ENCODE results near the gene FAM149A.
A peak's percentile ranks its signal among the peaks of the same experiment; 100 is the strongest.

Gene FAM149A

GRCh38 chr4:186169945-186170802 is 65.7 kb downstream of the FAM149A start:
- H3K27me3 ChIP-seq (ENCODE audit: control insufficient read depth, insufficient read depth, low read length, poor library complexity, severe bottlenecking): no peaks in the 10 kb centered on the region
- H3K4me3 ChIP-seq (ENCODE audit: insufficient read depth, low read depth, low read length): no peak overlapping the region
- H3K27ac ChIP-seq (ENCODE audit: insufficient read depth, low read depth, low read length, poor library complexity, severe bottlenecking): no peak overlapping the region
- no peaks in the 10 kb centered on the region for H3K9me3 ChIP-seq (ENCODE audit: control insufficient read depth, low read length)
- no peaks in the 10 kb centered on the region for H3K4me1 ChIP-seq (ENCODE audit: control insufficient read depth, insufficient read depth, low read length)
- no peaks in the 10 kb centered on the region for H3K36me3 ChIP-seq (ENCODE audit: control insufficient read depth, insufficient read depth, low read length)
- WGBS, 2 experiments: 92 to 93% methylated on average over 16 of the region's 16 CpGs

- no peak overlapping the region for H3K4me3 ChIP-seq (ENCODE audit: insufficient read depth, low read depth, low read length)
- 87 to 89% methylated on average over 13 of the region's 13 CpGs for WGBS, 2 experiments
- no peaks in the 10 kb centered on the region for H3K27me3 ChIP-seq (ENCODE audit: control insufficient read depth, insufficient read depth, low read length, poor library complexity, severe bottlenecking)
- H3K9me3 ChIP-seq (ENCODE audit: control insufficient read depth, low read length): no peaks in the 10 kb centered on the region
- no peaks in the 10 kb centered on the region for H3K36me3 ChIP-seq (ENCODE audit: control insufficient read depth, insufficient read depth, low read length)
- H3K4me1 ChIP-seq (ENCODE audit: control insufficient read depth, insufficient read depth, low read length): no peaks in the 10 kb centered on the region
- H3K27ac ChIP-seq (ENCODE audit: insufficient read depth, low read depth, low read length, poor library complexity, severe bottlenecking): no peak overlapping the region
Measured at GRCh38 chr4:186170966-186171365, 66.5 kb downstream of the FAM149A start.

- WGBS, 2 experiments: 78 to 87% methylated on average over 7 to 8 of the region's 8 CpGs
- no peaks in the 10 kb centered on the region for H3K4me1 ChIP-seq (ENCODE audit: control insufficient read depth, insufficient read depth, low read length)
- H3K36me3 ChIP-seq (ENCODE audit: control insufficient read depth, insufficient read depth, low read length): no peaks in the 10 kb centered on the region
- H3K9me3 ChIP-seq (ENCODE audit: control insufficient read depth, low read length): no peaks in the 10 kb centered on the region
- H3K27ac ChIP-seq (ENCODE audit: insufficient read depth, low read depth, low read length, poor library complexity, severe bottlenecking): no peak overlapping the region
- no peak overlapping the region for H3K4me3 ChIP-seq (ENCODE audit: insufficient read depth, low read depth, low read length)
- no peaks in the 10 kb centered on the region for H3K27me3 ChIP-seq (ENCODE audit: control insufficient read depth, insufficient read depth, low read length, poor library complexity, severe bottlenecking)
Measured at GRCh38 chr4:186172546-186172945, 68.0 kb downstream of the FAM149A start.

GRCh38 chr4:186188107-186188506 is 83.6 kb downstream of the FAM149A start:
- Histone ChIP-seq H3K27ac (ENCODE audit: insufficient read depth, low read depth, low read length, poor library complexity, severe bottlenecking) (no peak overlapping the region), H3K9me3 (ENCODE audit: control insufficient read depth, low read length) (no peaks in the 10 kb centered on the region), H3K4me1 (ENCODE audit: control insufficient read depth, insufficient read depth, low read length) (peaks cover 3% of the 10 kb centered on the region), H3K27me3 (ENCODE audit: control insufficient read depth, insufficient read depth, low read length, poor library complexity, severe bottlenecking) (no peaks in the 10 kb centered on the region), H3K4me3 (ENCODE audit: insufficient read depth, low read depth, low read length) (no peak overlapping the region), H3K36me3 (ENCODE audit: control insufficient read depth, insufficient read depth, low read length) (no peaks in the 10 kb centered on the region)
- 82 to 86% methylated on average over 3 of the region's 3 CpGs for WGBS, 2 experiments

GRCh38 chr4:186189656-186190055 is 85.2 kb downstream of the FAM149A start:
- 58 to 60% methylated on average over 4 of the region's 4 CpGs for WGBS, 2 experiments
- no peak overlapping the region for H3K27ac ChIP-seq (ENCODE audit: insufficient read depth, low read depth, low read length, poor library complexity, severe bottlenecking)
- H3K27me3 ChIP-seq (ENCODE audit: control insufficient read depth, insufficient read depth, low read length, poor library complexity, severe bottlenecking): no peaks in the 10 kb centered on the region
- no peaks in the 10 kb centered on the region for H3K36me3 ChIP-seq (ENCODE audit: control insufficient read depth, insufficient read depth, low read length)
- H3K4me3 ChIP-seq (ENCODE audit: insufficient read depth, low read depth, low read length): no peak overlapping the region
- peaks cover 3% of the 10 kb centered on the region for H3K4me1 ChIP-seq (ENCODE audit: control insufficient read depth, insufficient read depth, low read length)
- no peaks in the 10 kb centered on the region for H3K9me3 ChIP-seq (ENCODE audit: control insufficient read depth, low read length)

- Histone ChIP-seq H3K4me3 (ENCODE audit: insufficient read depth, low read depth, low read length) (peak overlapping the region; percentile 78), H3K4me1 (ENCODE audit: control insufficient read depth, insufficient read depth, low read length) (peaks cover 3% of the 10 kb centered on the region), H3K9me3 (ENCODE audit: control insufficient read depth, low read length) (no peaks in the 10 kb centered on the region), H3K36me3 (ENCODE audit: control insufficient read depth, insufficient read depth, low read length) (no peaks in the 10 kb centered on the region), H3K27me3 (ENCODE audit: control insufficient read depth, insufficient read depth, low read length, poor library complexity, severe bottlenecking) (no peaks in the 10 kb centered on the region), H3K27ac (ENCODE audit: insufficient read depth, low read depth, low read length, poor library complexity, severe bottlenecking) (peak overlapping the region; percentile 65)
- WGBS, 2 experiments: 0 to 1% methylated on average over 34 of the region's 34 CpGs
Measured at GRCh38 chr4:186190581-186191199, 86.2 kb downstream of the FAM149A start.

- Histone ChIP-seq H3K4me3 (ENCODE audit: insufficient read depth, low read depth, low read length) (peak within 1 kb of the TSS; percentile 78), H3K9me3 (ENCODE audit: control insufficient read depth, low read length) (no peaks in the 10 kb centered on the region), H3K27me3 (ENCODE audit: control insufficient read depth, insufficient read depth, low read length, poor library complexity, severe bottlenecking) (no peaks in the 10 kb centered on the region), H3K27ac (ENCODE audit: insufficient read depth, low read depth, low read length, poor library complexity, severe bottlenecking) (peak within 1 kb of the TSS; percentile 72), H3K4me1 (ENCODE audit: control insufficient read depth, insufficient read depth, low read length) (peaks cover 3% of the 10 kb centered on the region), H3K36me3 (ENCODE audit: control insufficient read depth, insufficient read depth, low read length) (no peaks in the 10 kb centered on the region)
- WGBS, 2 experiments: 0% methylated on average over 107 of the region's 107 CpGs
Measured at GRCh38 chr4:186191200-186192065, 86.9 kb downstream of the FAM149A start, which contains the start of gene CYP4V2. Gene CYP4V2 (plus strand): TSS chr4:186191567. CDS start chr4:186191824, 257 bp downstream.

GRCh38 chr4:186192066-186192612 is 87.6 kb downstream of the FAM149A start:
- 0 to 1% methylated on average over 21 to 22 of the region's 22 CpGs for WGBS, 2 experiments
- Histone ChIP-seq H3K4me3 (ENCODE audit: insufficient read depth, low read depth, low read length) (peak overlapping the region; percentile 78), H3K36me3 (ENCODE audit: control insufficient read depth, insufficient read depth, low read length) (no peaks in the 10 kb centered on the region), H3K27me3 (ENCODE audit: control insufficient read depth, insufficient read depth, low read length, poor library complexity, severe bottlenecking) (no peaks in the 10 kb centered on the region), H3K27ac (ENCODE audit: insufficient read depth, low read depth, low read length, poor library complexity, severe bottlenecking) (peak overlapping the region; percentile 72), H3K9me3 (ENCODE audit: control insufficient read depth, low read length) (no peaks in the 10 kb centered on the region), H3K4me1 (ENCODE audit: control insufficient read depth, insufficient read depth, low read length) (peaks cover 3% of the 10 kb centered on the region)

- 97 to 100% methylated on average over 3 to 4 of the region's 5 CpGs for WGBS, 2 experiments
- H3K27ac ChIP-seq (ENCODE audit: insufficient read depth, low read depth, low read length, poor library complexity, severe bottlenecking): no peak overlapping the region
- H3K9me3 ChIP-seq (ENCODE audit: control insufficient read depth, low read length): no peaks in the 10 kb centered on the region
- H3K27me3 ChIP-seq (ENCODE audit: control insufficient read depth, insufficient read depth, low read length, poor library complexity, severe bottlenecking): no peaks in the 10 kb centered on the region
- H3K4me3 ChIP-seq (ENCODE audit: insufficient read depth, low read depth, low read length): no peak overlapping the region
- no peaks in the 10 kb centered on the region for H3K36me3 ChIP-seq (ENCODE audit: control insufficient read depth, insufficient read depth, low read length)
- peaks cover 3% of the 10 kb centered on the region for H3K4me1 ChIP-seq (ENCODE audit: control insufficient read depth, insufficient read depth, low read length)
Measured at GRCh38 chr4:186193851-186194250, 89.3 kb downstream of the FAM149A start.

All from ectodermal cell (in vitro differentiated cells).